ENCODE data around the gene LIMK2. TPM values are rescaled to one million over a fixed set of nuclear protein-coding genes. Genes with fewer than 3 reads are reported as not detected.
"Not testable (repeated sequence)": the region's sequence is repeated elsewhere in the genome, so short reads cannot be mapped to it uniquely, and the experiment has no call there.

Gene LIMK2
- total RNA-seq, 1 donor from 2014 or later, result 35.9 TPM

DNA sequence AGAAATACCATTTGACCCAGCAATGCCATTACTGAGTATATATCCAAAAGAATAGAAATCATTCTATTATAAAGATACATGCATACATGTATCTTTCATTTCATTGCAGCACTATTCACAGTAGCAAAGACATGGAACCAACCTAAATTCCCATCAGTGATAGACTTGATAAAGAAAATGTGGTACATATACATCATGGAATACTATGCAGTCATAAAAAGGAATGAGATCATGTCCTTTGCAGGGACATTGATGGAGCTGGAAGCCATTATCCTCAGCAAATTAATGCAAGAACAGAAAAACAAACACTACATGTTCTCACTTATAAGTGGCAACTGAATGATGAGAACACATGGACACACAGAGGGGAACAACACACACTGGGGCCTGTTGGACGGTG lies 102.1 kb downstream of the LIMK2 start:
- not testable (repeated sequence) for H3K27me3 Mint-ChIP-seq, H3K9me3 Mint-ChIP-seq, H3K4me1 Mint-ChIP-seq, H3K27ac Mint-ChIP-seq, DNase-seq, H3K4me3 Mint-ChIP-seq
- H3K36me3 Mint-ChIP-seq (ENCODE audit: low read depth), result peaks cover 18% of the 10 kb centered on the region
- intact Hi-C loops (cut with micrococcal nuclease), result loop anchor here (5.0 kb wide), 2 partner anchors 42 to 82 kb away; no protein-coding TSS in a partner anchor

DNA sequence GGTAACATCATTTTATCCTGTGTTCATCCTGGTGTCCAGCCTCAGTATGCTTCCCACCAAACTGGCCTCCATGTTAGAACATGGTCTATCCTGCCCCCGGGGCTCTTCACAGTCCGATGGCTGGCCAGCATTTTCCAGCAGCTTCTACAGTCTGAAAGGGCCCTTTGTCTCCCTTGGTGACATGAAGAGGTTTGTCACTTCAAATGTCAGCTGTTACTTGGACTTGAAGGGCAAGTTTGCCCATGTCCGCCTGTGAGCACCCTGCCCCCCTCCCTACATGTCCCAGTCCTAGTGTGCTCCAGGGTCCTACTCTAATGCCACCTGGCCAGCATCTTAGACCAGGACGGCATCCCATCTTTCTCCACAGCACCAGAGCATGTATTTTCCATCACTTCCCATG lies 109.3 kb downstream of the LIMK2 start:
- no peaks in the 10 kb centered on the region for H3K27me3 Mint-ChIP-seq
- H3K9me3 Mint-ChIP-seq, result no peaks in the 10 kb centered on the region
- H3K4me1 Mint-ChIP-seq, result peaks cover 2% of the 10 kb centered on the region
- DNase-seq, result no peak
- H3K4me3 Mint-ChIP-seq, result no peak overlapping the region
- no peak overlapping the region for H3K27ac Mint-ChIP-seq
- H3K36me3 Mint-ChIP-seq (ENCODE audit: low read depth), result peaks cover 27% of the 10 kb centered on the region
- intact Hi-C loops (cut with micrococcal nuclease), result no loop called here

GRCh38 chr22:31323578-31324550 lies 111.8 kb downstream of the LIMK2 start:
- H3K36me3 Mint-ChIP-seq (ENCODE audit: low read depth), result peaks cover 43% of the 10 kb centered on the region
- peaks cover 2% of the 10 kb centered on the region for H3K4me1 Mint-ChIP-seq
- no peak overlapping the region for H3K4me3 Mint-ChIP-seq
- DNase-seq, result no peak
- no peaks in the 10 kb centered on the region for H3K9me3 Mint-ChIP-seq
- H3K27ac Mint-ChIP-seq, result peak overlapping the region; percentile 13
- no peaks in the 10 kb centered on the region for H3K27me3 Mint-ChIP-seq
- intact Hi-C loops (cut with micrococcal nuclease), result no loop called here

GRCh38 chr22:31326877-31327276 lies 114.8 kb downstream of the LIMK2 start:
- H3K27ac Mint-ChIP-seq, result no peak overlapping the region
- H3K27me3 Mint-ChIP-seq, result no peaks in the 10 kb centered on the region
- intact Hi-C loops (cut with micrococcal nuclease), result no loop called here
- H3K4me3 Mint-ChIP-seq, result no peak overlapping the region
- H3K9me3 Mint-ChIP-seq, result no peaks in the 10 kb centered on the region
- peaks cover 59% of the 10 kb centered on the region for H3K36me3 Mint-ChIP-seq (ENCODE audit: low read depth)
- DNase-seq, result no peak
- peaks cover 15% of the 10 kb centered on the region for H3K4me1 Mint-ChIP-seq

DNA sequence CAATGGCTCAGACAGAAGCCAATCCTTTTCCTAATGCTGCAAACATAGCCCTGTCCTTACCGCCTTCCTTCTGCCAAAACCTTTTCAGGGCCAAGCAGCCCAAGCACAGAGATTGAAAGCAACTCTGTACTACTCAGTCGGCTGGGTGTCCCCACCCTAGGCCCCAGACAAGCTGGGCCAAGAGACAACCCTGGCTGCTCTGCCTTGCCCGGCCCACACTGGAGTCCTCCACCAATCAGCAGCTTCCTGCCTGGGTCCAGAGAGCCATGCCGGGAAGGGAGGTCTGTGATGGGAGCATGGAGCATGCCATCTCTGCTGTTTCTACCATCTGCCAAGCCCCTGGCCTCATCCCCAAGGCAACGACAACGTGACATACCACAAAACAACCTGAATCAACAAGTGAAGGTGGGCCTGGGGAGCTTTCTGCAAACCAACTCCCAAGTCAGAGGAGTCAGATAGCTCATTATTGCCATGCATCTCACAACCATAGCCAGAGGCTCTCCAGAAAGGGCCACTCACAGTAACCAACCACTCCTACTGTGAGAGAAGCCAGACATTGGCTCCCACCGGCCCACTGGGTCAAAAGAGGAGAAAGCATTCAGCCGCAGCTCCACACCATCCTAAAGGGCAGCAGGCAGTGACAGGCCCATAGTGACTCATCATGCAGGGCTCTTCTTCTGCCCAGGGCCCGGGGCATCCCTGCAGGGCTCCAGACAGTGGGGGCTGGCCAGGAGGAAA lies 115.9 kb downstream of the LIMK2 start:
- DNase-seq, result no peak
- Mint-ChIP-seq H3K4me1 (peaks cover 15% of the 10 kb centered on the region), H3K27ac (peak overlapping the region; percentile 15), H3K27me3 (no peaks in the 10 kb centered on the region), H3K36me3 (ENCODE audit: low read depth) (peaks cover 59% of the 10 kb centered on the region), H3K9me3 (no peaks in the 10 kb centered on the region), H3K4me3 (no peak overlapping the region)
- intact Hi-C loops (cut with micrococcal nuclease), result no loop called here

DNA sequence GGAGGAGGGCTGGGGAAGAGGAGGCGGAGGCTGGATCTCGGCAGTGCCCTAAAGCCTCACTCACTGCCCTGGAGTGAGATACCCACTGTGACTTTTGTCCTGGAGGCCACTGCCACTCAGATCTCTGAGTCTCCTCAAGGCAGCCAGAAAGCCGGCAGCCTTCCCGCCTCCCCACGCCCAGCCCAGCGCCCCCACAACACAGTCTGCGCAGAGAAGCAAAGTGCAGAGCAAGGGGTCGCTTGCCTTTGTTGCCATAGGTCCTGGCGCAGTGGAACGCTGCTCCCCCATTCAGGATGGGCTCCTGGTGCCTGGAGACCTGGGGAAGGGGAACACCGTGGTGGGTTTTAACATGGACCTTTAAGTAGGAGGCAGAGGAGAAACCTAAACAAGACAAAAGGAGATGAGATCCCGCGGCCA lies 116.5 kb downstream of the LIMK2 start:
- H3K27ac Mint-ChIP-seq, result no peak overlapping the region
- DNase-seq, result no peak
- intact Hi-C loops (cut with micrococcal nuclease), result no loop called here
- no peaks in the 10 kb centered on the region for H3K9me3 Mint-ChIP-seq
- H3K27me3 Mint-ChIP-seq, result no peaks in the 10 kb centered on the region
- peaks cover 62% of the 10 kb centered on the region for H3K36me3 Mint-ChIP-seq (ENCODE audit: low read depth)
- peaks cover 14% of the 10 kb centered on the region for H3K4me1 Mint-ChIP-seq
- H3K4me3 Mint-ChIP-seq, result no peak overlapping the region

GRCh38 chr22:31329029-31329428 lies 116.9 kb downstream of the LIMK2 start:
- DNase-seq, result no peak
- Mint-ChIP-seq H3K4me3 (no peak overlapping the region), H3K4me1 (peaks cover 14% of the 10 kb centered on the region), H3K27ac (no peak overlapping the region), H3K9me3 (no peaks in the 10 kb centered on the region), H3K27me3 (no peaks in the 10 kb centered on the region), H3K36me3 (ENCODE audit: low read depth) (peaks cover 65% of the 10 kb centered on the region)
- intact Hi-C loops (cut with micrococcal nuclease), result no loop called here

Other genes with a start within 250 kb of the LIMK2 start
- 50.6 and 50.8 TPM in 2 replicates for gene MORC2, start 243.5 kb upstream of the LIMK2 start, total RNA-seq
- gene TUG1, start 243.0 kb upstream of the LIMK2 start, total RNA-seq, result 68.1 and 69.1 TPM in 2 replicates
- gene SMTN, start 131.0 kb upstream of the LIMK2 start, total RNA-seq, result 13.9 and 17.9 TPM in 2 replicates
- gene SELENOM, start 104.7 kb upstream of the LIMK2 start, total RNA-seq, result 7.4 and 8.2 TPM in 2 replicates
- 0.07 and 0.26 TPM in 2 replicates for gene INPP5J, start 89.3 kb upstream of the LIMK2 start, total RNA-seq
- gene PLA2G3, start 71.8 kb upstream of the LIMK2 start, total RNA-seq, result not detected in 2 replicates
- 17.0 and 19.4 TPM in 2 replicates for gene RNF185, start 52.1 kb upstream of the LIMK2 start, total RNA-seq
- gene PIK3IP1, start 80.2 kb downstream of the LIMK2 start, total RNA-seq, result 12.4 TPM in 2 replicates
- gene PATZ1, start 134.0 kb downstream of the LIMK2 start, total RNA-seq, result 33.8 and 34.7 TPM in 2 replicates
- gene DRG1, start 187.3 kb downstream of the LIMK2 start, total RNA-seq, result 114 and 117 TPM in 2 replicates

Data from activated CD4-positive, alpha-beta T cell treated with anti-CD3 and anti-CD28 coated beads, Interleukin-2, amount 10 ng/mL, durations not matched to agents 24 days and 14 days (primary cell).